Measurements from ENCODE around the gene PPA1.
A peak's percentile ranks its signal among the peaks of the same experiment; 100 is the strongest.
"Not testable (repeated sequence)": the region's sequence is repeated elsewhere in the genome, so short reads cannot be mapped to it uniquely, and the experiment has no call there.

PPA1 gene

DNA sequence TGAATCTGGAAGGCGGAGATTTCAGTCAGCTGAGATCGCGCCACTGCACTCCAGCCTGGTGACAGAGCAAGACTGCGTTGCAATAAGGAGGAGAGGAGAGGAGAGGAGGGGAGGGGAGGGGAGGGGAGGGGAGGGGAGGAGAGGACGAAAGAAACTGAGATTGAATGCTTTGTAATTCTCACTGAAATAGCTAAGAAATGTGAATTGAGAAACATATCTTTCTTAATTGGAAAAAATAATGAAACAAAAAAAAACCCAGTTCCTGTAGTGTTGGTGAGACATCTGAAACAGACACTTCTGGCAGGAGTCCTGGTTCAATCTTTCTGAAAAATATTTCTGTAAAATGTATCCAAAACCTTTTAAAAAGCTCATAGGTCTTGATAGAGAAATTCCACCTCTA is 26.5 kb downstream of the PPA1 start:
- no peak for DNase-seq

DNA sequence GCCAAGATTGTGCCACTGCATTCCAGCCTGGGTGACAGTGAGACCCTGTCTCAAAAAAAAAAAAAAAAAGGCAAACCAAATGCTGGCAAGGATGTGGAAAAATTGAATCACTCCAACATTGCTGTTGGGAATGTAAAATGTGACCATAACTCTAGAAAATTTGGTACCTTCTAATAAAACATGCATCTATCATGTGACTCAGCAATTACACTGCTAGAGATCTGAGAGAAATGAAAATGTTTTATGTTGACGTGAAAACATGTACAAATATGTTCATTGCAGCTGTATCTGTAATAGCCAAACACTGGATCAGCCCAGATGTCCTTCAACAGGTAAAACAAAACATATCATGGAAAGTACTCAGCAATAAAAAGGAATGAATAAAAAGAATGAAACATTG is 32.1 kb downstream of the PPA1 start:
- no peak for DNase-seq

DNA sequence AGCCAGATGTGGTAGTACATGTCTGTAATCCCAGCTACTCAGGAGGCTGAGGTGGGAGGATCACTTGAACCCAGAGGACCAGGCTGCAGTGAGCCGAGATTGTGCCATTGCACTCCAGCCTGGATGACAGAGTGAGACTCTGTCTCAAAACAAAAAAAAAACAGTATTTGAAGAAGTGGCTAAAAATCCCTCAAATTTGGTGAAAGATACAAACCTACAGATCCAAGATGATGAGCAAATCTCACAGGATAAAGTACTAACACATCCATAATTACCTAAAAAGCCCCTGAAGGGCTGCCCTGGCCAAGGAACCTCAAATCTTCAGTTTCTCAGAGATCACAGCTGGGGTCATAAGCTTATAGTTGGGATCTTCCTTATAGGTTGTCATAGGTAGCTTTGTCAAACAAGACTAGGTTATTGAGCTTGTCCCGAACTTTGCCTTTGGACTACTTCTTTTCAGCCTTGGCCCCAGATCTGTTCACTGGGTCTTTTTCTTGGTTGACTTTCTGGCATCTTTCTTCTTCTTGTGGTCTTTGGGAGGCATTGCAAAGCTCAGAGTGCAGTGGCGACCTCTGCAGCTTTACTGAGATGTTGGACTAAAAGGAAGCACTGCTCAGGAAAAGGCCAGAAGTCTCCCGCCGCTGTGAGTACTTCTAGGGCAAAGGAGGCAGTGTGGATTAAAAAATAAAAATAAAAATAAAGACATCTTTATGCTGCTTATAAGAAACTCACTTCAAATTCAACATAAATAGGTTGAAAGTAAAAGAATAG is 34.3 kb downstream of the PPA1 start:
- no peak for DNase-seq

DNA sequence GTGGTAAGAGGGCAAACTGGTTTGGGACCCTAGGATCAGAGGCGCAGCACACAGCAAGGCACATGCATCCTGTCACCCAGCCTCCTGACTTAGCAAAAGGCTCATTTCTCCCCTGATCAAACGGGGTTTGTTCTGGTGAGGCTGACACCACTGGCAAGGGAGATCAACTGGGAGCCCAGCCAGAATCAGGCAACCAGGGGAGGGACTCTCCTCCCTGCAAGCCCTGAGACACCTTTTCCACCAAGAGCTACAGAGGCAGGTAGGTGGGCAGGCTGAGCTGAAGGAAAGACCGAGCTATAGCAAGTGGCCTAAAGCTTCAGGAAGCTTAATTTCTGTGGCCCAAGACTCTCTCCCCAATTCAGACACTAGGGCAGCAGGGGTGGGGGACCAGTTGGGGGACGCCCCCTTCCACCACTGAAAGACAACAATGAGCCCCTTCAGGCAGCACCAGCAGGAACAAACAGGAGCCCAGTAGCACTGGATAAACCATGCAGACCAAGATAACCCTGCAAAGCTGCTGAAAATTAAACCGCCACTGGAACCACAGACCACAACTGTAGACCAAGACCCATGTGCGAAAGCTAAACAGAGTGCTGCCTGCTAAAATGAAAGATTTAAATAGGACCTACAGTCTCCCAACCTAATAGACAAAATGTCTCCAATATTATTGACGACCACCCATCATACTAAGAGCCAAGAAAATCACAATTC is 35.8 kb downstream of the PPA1 start:
- DNase-seq: no peak

DNA sequence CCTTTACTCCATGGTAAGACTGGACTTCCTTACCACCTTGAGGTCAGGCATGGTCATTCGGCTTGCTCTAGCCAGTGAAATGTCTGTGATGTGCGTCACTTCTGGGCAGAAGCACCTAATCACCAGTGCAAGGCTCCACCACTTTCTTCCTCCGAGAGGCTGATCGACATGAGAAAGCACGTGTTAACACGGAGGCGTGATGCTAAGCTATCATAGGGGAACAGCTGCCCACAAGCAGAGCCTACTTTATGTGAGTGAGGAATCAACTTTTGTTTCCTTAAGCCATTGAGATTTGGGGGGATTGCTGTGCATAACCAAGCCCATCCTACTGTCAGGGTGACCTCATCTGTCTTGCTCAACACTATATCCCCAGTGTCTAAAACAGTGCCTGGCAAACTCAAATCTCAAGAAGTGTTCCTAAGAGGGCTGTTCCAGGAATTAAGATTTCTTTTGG is 39.8 kb downstream of the PPA1 start:
- no peak for DNase-seq

DNA sequence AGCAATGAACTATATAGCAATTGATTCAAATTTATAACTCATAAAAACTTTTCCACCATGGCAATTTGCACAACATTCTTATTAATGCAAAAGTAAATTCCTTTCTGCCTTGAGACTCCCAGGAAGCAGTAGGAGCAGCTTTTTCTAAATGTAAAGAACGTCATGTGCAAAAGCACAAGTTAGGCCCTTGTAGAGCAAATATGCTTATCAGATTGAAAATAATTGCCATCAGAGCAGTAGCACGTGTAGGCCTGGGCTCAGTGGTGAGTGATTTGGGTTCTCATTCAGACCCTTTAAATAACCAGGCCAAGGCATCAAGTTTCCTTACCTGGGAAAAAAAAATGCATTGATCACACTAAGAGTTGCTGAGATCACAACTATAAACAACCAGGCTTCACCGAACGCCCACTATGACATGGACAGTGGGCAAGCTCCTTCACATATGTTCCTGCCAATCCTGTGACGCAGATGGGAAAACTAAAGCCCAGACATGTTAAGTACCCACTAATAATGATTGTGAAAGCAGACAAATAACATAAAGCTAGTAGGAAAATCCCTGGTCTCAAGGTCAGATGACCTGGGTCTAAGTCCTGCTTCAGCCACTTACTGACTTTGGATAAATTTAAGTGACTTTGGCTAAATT is 40.8 kb downstream of the PPA1 start:
- DNase-seq: peak; percentile 54

DNA sequence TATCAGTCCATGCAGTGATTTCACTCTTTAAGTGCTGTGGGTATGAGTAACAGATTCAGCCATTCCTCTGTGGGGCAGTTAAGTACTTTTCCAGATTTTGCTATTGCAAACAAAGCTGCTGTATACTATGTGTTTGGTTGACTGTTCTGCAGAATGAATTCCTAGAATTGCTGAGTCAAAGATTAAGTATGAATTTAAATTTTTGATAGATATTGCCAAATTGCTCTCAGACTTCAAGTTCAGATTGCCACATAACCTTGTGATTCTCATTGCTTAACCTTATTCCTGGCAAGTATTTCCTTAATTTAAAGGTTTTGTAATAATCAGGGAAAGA is 41.3 kb downstream of the PPA1 start:
- no peak for DNase-seq

DNA sequence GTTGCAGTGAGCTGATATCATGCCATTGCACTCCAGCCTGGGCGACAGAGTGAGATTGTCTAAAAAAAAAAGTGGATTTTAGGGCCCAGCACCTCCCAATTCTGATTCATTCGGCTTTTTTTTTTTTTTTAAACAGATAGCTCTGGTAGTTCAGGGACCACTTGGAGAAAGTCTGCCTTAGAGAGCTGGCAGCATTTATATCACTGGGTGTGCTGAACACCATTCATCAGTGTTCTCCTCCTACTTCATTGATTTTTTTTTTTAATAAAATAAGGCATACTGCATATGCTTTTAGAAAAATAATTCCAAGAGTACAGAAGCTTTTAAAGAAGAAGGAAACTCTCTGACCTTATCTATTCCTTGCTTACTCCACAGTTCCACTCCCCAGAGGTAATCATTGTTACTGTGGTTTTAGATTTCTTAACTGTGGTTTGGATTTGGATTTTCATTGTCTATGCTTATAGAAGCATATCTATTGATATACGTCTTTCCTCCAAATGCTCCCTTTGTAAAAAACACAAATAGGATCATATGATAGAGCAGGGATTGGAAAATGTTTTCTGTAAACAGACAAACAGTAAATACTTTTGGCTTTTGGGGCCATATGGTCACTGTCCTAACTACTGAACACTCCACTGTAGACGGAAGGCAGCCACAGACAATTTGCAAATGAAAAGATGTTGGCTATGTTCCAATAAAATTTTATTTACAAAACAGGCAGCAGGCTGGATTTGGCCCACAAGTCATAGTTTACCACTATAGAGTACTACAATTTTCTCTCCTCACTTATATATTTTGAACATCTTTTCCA is 41.9 kb downstream of the PPA1 start:
- no peak for DNase-seq

DNA sequence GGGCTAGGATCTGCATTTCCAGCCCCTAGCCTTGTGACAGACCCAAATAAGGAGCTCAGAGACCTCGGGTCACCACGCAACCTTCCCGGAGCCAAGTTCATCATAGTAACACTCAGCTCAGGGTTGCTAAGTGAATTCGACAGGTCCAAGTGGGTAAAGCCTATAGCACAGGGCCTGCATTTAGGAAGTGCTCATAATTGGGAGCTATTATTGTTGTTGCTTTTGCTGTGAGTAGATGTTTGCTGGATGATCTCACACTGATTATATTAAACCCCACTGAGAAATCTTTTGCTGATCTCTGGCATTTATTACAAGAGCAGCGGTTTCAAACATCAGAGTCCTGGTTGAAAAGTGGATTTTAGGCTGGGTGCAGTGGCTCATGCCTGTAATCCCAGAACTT is 42.6 kb downstream of the PPA1 start:
- no peak for DNase-seq

DNA sequence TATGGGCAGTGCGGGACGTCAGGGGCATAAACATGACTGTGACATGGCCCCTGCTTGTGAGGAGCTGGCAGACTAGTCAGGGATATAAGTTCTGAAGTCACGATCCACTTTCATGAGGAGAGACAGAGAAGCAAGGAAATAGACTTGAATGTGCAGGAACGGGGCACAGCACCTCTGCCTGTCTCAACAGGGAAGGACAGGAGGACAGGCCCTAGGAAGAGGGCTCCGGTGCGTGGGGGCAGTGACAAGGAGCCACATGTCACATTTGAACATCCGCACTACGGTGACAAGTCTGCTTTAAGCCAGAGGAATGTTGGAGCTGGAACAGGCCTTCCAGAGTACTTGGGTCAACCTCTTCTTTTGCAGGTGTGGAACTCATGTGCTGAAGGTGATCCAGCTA is 43.1 kb downstream of the PPA1 start:
- DNase-seq: no peak

DNA sequence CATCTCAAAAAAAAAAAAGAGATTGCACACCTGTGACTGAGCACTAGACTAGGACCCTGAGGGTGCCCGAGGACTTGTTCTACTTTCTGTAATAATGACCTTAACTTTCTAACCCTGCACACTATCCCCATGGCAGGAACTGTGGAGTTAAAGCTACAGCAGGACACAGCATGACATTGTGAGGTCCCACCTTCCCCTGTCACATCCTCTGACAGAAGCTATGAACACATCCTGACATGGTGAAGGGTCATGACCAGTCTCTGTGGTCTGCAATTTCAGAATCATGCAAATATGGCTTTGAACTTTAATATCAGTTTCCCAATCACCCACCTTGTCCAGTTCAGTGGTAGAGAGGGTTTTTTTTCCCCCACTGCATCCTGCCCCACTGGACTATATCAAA is 44.5 kb downstream of the PPA1 start:
- no peak for DNase-seq

DNA sequence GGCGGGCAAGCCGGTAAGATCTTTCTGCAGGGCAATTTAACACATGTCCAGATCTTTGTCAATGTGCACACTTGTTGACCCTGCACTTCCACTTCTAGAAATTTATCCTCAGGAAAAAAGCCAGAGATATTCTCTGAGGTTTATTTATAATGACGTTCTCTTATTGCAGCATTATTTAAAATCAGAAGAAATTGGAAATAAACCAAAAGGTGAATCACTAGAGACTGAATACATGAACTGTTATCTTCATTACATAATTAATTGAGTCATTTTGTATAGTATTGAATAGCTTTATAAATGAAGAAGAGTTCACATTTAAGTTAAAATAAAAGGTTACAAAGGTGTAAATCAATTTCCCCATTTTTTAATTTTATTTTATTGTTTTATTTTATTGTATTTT is 46.7 kb downstream of the PPA1 start:
- no peak for DNase-seq

DNA sequence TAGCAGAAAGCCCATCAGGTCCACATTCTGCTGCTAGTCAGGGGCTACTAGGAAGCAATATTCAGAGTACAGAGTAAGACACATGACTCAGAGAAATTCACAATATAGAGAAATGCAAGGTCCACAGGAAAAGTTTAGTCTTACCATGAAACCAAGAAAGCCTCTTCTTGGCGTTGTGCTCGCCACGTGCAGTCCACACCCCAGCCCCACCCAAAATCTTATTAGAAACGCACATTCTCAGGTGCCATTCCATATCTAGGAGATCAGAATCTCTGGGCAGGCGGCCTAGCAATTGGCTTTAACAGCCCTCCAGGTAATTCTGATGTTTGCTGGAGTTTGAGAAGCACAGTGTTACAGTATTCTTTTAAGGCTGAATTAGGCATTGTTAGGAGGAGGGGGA is 47.1 kb downstream of the PPA1 start:
- no peak for DNase-seq

DNA sequence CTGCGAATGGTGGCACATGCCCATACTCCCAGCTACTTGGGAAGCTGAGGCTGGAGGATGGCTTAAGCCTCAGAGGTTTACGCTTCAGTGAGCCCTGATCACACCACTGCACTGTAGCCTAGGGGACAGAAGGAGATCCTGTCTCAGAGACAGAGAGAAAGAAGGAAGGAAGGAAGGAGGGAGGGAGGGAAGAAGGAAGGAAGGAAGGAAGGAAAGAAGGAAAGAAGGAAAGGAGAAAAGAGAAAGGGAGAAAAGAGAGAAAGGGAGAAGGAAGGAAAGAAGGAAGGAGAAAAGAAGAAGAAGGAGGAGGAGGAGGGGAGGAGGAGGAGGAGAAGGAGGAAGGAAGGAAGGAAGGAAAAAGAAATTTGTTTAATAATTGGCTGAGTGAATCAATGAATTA is 49.9 kb downstream of the PPA1 start:
- DNase-seq: no peak

DNA sequence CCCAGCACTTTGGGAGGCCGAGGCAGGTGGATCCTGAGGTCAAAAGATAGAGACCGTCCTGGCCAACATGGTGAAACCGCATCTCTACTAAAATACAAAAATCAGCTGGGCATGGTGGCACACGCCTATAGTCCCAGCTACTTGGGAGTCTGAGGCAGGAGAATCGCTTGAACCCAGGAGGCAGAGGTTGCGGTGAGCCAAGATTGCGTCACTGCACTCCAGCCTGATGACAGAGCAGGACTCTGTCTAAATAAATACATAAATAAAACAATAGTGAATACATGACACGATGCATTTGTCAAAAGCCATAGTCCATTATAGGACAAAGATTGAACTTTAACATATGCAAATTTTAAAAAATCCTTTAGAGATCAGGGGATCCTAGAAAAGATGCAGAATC is 54.0 kb downstream of the PPA1 start:
- not testable (repeated sequence) for DNase-seq

DNA sequence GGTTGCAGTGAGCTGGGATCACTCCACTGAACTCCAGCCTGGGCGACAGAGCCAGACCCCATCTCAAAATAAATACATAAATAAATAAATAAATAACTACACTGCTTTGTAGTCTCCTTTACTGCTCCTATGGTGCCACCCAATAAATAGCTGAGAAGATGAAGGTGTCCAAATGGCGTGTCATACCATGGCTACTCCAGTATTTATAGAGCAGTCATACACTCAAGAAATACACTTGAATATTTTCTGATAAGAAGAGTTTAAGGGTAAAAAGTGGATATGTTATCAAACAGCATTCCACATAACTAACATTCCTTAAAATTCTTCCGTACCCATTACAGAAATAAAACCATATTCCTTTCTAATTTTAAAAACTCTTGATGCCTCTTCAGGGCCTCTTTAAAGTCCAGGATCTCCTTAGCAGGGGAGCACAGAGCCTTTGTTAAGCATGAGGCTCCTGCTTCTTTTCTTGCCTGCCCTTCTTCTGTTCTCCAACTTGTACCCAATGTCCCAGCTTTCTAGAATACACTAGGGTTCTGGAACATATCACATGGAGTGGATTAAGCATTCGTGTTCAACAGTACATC is 55.0 kb downstream of the PPA1 start:
- no peak for DNase-seq

DNA sequence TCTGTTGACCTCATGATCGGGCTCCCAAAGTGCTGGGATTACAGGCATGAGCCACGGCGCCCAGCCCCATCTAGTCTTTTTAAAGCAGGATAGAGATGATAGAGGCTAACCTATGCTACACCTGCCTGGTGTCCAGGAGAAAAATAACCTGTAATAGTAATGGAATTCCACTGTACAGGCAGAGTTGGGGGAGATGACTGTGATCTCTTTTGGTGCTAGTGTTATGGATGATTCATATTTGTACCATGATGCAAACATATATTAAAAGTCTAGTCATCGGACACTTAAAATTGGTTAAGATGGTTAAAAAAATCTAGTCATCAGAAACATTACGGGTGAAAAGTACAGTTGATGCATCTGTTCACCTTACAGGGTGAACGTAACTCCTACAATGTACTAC is 56.8 kb downstream of the PPA1 start:
- no peak for DNase-seq

DNA sequence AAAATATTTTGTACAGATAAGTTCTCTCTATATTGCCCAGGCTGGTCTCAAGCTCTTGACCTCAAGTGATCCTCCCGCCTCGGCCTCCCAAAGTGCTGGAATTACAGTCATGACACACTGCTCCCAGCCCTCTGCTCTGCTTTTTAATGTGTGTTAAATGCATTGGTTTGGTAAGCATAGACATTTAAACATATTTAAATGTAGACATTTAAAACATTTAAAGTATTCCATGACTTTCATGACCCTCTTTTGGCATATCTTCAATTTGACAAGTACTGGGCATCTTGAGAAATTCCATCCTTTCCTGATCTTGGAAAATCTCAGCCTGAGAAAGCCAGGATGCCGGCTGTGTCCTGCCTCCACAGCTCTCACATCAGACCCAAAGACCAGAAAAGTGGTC is 57.7 kb downstream of the PPA1 start:
- no peak for DNase-seq

DNA sequence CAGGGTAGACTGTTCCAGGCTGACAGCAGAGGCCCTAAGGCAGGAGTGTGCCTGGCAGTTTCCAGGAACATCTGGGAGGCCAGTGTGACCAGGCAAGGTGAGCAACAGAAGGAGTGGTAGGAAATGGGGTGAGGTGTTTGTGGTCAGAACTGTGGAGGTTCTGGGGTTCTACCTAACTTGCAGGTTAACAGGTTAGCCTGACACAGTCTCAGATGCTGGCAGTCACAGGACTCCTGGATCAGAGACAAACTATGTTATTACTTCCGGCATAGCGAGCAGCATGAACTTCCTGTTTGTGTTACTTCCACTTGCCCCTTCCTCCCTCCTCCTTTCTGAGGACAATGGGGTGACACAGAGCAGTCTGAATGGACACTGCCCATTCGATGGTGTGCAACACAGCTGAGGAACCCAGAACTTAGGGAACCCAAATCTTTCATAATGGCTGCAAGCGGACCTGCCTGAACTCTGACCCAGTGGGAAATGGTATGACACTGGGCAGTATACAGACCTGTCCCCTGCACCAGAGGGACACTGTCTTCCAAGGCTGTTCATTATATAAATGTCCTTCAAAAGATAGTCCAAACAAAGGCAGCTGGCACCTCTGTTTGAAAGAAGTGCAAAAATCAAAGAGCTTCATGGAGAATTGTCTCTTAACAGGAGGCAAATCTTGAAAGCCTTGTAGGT is 59.0 kb downstream of the PPA1 start:
- DNase-seq: no peak

DNA sequence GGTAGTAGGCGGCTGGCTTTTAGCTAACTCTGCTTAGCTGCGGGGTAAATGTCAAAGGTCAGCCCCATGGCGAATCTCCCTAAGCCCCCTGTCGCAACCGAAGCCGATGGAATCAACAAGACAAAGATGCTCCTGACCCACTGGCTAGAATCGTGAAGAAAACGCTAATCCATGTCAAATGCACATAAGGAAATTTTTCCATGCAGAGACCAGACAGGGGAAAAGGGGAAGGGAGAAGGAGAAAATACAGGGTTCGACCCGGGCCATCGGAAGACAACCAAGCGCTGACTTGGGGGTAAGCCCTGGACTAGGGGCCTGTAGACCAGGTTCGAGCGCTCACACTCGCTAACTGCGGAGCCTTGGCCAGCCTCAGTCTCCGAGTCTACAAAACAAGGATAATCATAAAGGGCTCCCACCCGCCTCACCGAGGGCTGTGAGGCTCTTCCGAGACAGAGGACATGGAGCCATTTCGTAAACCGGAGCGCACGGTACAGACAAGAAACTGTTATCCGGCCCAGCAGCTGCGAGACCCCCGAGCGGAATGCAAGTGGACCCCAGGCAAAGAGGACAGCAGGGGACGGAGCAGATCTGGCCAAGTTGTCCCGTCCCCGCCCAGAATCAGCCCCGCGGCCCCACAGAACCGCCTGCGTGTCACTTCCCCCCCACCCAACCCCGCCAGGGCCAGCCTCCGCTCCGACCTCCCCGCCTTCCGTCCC is 63.4 kb downstream of the PPA1 start:
- no peak for DNase-seq

DNA sequence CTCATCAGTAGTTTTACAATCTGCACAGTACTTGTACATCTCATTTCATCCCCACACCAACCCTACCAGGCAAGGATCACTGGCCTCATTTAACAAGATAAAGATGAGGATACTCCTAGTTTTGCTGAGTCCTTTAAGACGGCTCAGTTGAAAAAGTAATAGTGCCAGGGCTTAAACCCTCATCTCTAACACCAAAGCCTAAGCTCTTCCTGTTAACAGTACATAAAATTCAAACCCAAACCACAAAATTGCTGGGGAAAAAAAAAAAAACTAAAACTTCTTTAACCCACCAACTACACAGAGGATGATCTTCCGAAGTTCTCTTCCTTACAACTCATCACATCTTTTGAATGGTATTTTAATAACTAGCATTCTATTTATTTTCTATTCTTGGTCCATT is 64.2 kb downstream of the PPA1 start:
- no peak for DNase-seq

DNA sequence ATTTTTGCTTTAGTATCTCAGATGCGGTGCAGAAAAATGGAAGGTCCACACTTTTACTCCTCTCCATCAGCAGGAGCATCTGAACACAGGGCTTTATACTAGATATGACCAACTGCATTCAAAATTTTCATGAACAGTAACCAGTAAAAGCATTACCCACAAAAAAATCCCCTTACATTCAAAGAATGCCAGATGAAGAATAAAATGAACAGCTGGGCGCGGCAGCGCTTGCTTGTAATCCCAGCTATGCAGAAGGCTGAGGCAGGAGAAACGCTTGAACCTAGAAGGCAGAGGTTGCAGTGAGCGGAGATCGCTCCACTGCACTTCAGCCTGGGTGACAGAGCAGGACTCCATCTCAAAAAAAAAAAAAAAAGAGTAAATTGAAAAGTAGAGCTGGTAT is 66.0 kb downstream of the PPA1 start:
- DNase-seq: no peak
